ENCODE measurements around the gene KCNJ8.
"Not testable (repeated sequence)": the region's sequence is repeated elsewhere in the genome, so short reads cannot be mapped to it uniquely, and the experiment has no call there.

The KCNJ8 gene

DNA sequence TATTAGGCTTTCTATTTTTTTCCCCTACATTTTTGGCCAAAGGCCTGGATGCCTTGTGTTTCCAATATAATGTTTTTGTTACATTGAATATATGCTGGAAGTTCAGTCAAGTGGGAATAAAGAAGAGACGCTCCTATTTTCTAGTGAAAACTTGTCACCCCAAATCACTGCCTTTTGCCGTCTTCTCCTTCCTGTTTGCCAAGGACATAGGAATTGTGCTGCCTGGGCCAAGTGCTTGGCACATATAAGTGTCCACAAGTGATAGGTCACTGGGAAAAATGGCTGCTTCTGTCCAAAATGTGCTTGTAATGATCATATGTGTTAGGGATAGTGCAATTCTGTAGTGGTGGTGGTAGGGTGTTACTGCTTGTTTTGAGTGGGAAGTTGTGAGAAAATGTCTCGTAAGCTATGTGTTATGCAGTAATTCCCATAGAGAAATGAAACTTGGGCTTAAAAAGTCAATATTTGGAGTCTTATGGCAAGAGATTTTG is 11.6 kb upstream of the KCNJ8 start:
- DNase-seq (ENCODE audit: low read depth in 2 of 2, low spot score in 1 of 2) = no peak

DNA sequence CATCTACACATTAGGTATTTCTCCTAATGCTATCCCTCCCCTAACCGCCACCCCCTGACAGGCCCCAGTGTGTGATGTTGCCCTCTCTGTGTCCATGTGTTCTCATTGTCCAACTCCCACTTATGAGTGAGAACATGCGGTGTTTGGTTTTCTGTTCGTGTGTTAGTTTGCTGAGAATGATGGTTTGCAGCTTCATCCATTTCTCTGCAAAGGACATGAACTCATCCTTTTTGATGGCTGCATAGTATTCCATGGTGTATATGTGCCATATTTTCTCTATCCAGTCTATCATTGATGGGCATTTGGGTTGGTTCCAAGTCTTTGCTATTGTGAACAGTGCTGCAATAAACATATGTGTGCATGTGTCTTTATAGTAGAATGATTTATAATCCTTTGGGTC is 8.2 kb upstream of the KCNJ8 start:
- DNase-seq (ENCODE audit: low read depth in 2 of 2, low spot score in 1 of 2) = not testable (repeated sequence)

DNA sequence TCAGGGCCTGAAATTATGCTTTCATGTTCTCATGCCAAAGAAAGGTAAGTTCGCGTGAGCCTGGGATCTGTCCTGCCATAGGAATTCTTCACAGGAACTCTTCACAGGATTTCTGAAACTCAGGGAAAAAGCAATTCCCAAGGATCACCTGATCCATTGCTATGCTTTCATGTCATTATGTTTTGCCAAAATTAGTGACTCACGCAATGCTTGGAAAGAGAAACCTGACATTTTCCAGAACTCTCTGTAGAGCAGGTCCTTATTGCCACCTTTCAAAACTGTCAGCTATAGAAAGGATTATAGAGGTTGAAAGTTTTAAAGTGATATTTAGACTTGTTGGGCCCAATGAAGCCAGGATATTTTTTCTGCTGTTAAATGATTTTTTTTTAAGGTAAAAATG is 6.3 kb upstream of the KCNJ8 start:
- no peak for DNase-seq (ENCODE audit: low read depth in 2 of 2, low spot score in 1 of 2)

DNA sequence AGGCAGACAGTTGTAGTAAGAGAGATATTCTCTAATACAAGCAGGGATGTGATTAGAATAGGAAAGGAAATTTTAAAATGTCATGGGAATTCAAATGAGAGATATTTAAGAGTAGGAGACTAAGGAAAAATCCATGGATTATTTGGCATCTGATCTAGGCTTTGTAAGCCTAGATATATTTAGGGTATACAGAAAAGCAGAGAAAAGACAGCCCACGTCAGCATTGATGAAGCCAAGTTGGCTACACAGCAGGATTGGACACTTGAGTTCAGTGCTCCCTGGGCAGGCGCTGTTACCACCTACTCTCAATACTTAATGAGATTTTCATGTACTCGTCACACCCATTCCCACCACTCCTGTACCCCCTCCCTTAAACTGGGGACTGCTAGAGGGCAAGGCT is 1.7 kb upstream of the KCNJ8 start:
- DNase-seq (ENCODE audit: low read depth in 2 of 2, low spot score in 1 of 2) = no peak

DNA sequence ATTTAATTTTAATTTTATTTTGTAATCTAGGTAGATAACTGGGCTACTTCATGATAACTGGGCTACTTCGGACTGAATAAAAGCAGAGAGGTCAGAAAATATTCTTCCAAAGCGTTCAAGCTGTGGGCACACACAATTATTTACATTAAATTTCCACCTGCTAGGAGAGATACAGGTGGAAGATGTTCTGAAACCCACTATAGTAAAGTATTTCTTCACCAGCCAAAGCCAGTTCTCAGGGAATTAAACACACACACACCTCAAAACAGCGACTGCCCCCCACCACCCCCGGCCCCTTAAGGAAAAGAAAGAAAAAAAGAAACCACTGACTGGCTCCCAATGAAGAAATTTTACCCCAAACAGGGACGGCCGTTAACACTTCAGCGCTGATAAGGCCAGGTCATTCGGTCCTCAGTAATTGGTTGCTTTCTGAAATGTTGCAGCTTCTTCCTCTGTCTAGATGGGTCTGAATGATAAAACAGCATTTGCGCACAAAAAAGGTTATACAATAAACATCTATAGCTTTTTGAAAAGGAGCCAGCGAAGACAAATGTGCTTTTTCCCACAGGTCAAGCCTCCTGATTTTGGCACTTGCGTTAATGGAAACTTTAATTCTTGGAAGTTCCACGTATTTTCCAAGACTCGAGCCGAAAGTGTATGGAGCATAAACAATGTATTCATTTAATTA is 771 bp upstream of the KCNJ8 start:
- DNase-seq (ENCODE audit: low read depth in 2 of 2, low spot score in 1 of 2) = no peak

DNA sequence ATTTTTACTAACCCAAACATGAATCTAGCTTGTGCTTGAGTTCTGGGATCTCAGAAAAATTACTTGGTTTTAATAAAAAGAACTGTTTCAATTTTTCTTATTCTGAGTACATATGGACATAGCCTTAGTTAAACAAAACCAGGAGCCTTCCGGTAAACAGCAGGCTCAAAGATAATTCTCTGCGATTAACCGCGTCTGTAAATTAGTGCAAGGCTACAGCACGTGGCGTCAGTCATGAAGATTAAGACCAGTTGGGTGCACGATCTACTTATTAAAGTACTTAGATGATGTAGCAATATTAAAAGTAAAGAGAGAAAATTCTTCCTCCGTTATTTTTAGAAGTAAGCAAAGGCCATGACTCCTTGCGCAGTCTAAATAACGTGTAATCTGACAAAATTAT is 700 bp downstream of the KCNJ8 start:
- DNase-seq (ENCODE audit: low read depth in 2 of 2, low spot score in 1 of 2) = no peak

DNA sequence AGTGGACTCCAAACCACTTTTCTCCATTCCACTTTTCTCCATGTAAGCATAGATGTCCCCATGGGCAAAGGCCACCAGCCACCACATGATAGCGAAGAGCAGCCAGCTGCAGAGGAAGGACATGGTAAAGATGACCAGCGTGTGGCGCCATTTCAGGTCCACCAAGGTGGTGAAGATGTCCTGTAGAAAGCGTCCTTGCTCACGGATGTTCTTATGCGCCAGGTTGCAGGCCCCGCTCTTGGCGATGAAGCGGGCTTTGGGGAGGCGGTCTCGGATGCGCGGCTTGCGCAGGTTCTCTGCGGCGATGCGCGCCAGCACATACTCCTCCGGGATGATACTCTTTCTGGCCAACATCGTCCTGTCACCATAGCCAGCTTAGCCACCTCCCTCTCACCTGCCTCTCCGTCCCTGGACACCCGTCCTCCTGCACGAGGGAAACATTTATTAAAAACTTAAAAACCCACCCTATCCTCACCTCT is 1.2 kb downstream of the KCNJ8 start:
- DNase-seq (ENCODE audit: low read depth in 2 of 2, low spot score in 1 of 2) = no peak

DNA sequence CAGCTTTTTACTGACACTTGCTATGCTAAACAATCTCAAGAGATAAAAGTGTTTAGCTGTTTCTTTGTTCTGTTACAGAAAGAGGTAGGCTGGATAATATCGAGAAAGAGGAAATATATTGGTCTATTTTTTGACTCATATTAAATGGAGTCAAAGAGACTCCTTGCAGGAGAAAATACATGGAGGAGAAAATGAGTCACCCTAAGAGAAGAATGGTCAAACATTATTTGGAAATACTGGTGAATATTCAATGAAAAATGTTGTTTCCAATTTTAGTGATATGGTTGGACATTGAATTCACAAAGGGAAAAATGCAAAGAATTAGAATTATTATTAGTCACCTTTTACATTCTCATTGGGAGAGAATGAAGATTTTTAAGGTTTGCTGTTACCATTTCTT is 3.2 kb downstream of the KCNJ8 start:
- no peak for DNase-seq (ENCODE audit: low read depth in 2 of 2, low spot score in 1 of 2)

DNA sequence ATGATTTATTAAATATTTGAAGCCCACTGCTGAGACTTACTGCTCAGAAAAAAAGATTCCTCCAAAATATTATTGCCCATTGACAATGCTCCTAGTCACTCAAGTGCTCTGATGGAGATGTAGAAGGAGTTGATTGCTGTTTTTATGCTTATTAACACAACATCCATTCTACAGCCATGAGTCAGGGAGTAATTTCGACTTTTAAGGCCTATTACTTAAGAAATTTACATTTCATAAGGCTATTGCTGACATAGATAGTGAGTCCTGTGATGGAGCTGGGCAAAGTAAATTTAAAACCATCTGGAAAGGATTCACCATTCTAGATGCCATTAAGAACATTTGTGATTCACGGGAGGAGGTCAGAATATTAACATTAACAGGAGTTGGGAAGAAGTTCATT is 5.2 kb downstream of the KCNJ8 start:
- DNase-seq (ENCODE audit: low read depth in 2 of 2, low spot score in 1 of 2) = no peak

DNA sequence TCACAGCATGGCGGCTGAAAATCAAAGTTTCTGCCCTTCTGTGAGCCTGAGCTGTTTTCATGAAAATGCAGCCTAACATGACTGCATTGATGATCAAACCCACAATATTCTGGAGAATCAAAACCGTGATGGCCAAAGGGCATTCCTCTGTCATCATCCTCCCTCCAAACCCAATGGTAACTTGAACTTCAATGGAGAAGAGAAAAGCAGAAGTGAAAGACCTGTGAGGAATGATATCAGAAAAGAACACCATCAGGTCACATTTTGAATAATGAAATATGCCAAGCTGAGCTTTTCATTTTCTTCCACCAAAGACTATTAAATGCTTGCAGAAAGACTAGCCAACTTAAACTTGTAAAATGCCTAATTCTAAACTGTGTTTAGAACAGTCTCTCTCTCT is 8.1 kb downstream of the KCNJ8 start:
- no peak for DNase-seq (ENCODE audit: low read depth in 2 of 2, low spot score in 1 of 2)

DNA sequence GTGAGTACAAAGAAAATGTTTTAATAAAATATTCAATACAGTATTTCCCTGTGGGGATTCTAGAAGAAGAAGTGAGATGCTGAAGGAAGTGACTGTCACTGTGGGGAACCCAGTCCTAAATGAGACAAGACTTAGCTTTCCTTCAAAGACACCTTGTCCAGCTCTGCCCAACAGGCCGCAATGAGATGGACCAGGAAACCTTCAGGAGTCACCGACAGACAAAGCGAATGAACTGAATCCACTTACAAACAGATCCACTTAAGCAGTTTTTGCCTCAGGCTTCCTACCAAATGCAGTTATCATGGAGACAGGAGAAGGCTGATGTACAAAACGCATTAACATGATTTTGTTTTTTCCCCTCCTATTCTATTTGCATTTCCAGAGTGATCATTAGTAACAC is 9.6 kb downstream of the KCNJ8 start:
- DNase-seq (ENCODE audit: low read depth in 2 of 2, low spot score in 1 of 2) = no peak

DNA sequence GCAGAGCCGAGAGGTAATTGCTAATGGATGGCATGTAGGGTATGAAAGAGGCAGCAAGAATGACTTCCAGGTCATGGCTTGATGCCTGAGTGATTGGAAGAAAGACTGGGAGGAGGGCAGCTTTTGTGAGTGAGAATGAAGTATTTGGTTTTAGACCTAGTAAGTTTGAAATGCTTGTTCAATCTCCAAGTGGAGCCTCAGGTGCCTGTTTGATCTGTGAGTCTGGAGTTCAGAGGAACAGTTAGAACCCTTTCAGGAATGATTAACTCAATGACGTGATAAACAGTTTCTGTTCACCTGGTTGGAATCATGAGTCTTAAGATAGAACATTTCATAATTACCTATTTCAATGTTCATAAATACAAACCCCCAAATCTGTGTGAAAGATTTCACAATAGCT is 10.4 kb downstream of the KCNJ8 start:
- no peak for DNase-seq (ENCODE audit: low read depth in 2 of 2, low spot score in 1 of 2)

DNA sequence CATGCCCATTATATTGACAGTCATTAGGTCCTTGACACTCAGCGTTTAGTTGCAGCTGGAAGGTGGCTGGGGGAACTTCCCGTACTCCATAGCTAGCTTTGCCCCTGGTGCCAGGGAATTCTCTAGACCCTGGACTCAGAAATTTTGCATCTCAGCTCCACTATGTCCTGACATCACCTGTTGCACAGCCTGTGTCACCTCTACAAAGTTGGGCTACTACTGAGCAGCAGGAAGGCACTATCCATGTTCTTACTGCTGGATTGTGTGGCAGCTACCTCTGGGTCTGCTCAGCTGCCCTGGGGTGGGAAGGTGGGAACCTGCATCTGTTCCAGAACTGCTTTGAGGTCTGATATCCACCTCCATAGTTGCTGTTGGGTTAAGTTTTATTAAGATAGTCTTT is 11.0 kb downstream of the KCNJ8 start:
- DNase-seq (ENCODE audit: low read depth in 2 of 2, low spot score in 1 of 2) = no peak

DNA sequence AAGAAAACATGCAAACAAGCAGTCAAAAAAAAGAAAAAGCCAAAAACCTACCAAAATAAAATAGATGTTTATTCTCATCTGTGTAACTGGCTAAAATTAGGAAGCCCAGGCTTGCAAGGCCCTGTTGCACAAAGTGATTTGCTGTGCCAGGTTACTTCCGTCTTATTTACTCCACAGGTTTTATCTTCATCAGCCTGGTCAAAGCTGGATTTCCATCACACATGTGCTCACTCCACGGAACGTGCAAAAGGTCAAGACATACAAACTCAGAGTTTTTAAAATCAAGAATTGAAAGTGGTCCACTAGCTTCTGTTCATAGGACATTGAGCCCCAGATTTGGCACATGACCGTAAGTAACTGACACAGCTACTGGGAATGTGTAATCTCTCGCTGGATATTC is 14.8 kb downstream of the KCNJ8 start:
- DNase-seq (ENCODE audit: low read depth in 2 of 2, low spot score in 1 of 2) = no peak

DNA sequence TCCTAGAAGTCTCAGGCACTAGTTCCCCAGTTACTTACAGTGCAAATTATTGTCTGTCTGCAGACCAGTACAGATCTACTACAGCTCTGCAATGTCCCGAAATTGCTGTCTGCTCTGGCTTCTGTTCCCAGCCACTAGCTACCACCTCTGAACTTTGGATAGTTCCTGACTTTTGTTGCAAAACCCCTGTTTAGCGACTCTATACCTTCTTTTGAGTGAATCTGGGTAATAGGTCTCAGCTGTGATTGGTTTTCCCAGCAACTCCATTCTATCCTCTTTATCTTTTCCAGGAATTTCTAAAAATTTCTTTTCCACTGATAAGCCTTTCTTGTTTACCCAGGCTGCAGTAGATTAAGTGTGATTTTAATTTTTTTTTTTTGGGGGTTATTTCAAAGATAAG is 16.8 kb downstream of the KCNJ8 start:
- DNase-seq (ENCODE audit: low read depth in 2 of 2, low spot score in 1 of 2) = no peak

DNA sequence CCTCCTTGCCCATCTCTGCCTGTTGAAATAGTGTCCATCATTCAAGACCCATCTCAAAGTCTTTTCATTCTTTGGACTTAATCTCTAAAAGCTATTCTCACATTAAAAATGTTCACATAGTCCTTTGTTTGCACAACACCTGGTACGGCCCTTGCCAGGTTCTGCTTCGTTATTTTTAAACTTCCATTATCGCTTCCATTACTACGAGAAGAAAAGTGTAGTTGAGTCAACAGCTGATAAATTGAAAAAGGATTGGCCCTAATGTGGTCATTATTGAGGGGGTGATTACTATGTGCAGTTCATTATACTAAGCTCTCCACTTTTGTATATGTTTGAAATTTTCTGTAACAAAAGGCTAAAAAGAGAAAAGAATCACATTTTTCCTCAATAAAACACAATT is 17.8 kb downstream of the KCNJ8 start:
- DNase-seq (ENCODE audit: low read depth in 2 of 2, low spot score in 1 of 2) = no peak

DNA sequence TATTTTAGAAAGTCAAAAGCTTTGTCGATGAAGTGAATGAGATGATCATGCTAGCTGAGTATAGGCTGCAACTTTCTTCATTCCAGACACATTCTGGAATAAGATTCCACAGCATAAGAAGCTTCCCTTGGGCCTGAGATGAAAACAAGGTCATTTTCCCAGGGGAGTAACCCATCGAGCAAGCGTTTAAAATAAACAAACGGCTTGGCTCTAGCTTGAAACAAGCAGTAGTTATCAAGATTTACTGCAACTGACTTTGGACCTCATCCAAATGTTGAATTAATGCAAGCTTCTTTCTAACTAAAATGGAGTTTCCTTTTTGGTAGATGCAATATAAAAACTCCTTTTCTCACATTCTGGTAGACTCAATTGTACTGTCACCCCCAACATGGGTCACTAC is 23.0 kb downstream of the KCNJ8 start:
- DNase-seq (ENCODE audit: low read depth in 2 of 2, low spot score in 1 of 2) = no peak

DNA sequence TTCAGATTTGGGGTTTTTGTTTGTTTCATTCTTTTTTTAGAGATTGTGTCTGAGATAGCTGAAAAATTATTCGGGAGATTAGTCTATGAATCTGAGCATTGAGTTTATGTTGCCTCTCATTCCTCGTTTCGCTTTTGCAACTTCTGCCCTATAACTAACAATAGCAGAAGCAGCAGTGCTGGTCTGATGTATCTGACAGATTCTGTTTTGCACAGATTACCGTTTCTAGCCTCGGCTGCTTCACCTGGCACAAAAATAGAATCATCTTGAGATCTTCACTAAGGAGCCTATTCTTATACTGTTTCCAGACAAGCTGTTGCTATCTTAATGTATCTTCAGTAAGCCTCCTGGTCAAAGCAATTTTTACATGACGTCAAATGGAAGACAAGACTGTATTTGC is 29.2 kb downstream of the KCNJ8 start:
- no peak for DNase-seq (ENCODE audit: low read depth in 2 of 2, low spot score in 1 of 2)

DNA sequence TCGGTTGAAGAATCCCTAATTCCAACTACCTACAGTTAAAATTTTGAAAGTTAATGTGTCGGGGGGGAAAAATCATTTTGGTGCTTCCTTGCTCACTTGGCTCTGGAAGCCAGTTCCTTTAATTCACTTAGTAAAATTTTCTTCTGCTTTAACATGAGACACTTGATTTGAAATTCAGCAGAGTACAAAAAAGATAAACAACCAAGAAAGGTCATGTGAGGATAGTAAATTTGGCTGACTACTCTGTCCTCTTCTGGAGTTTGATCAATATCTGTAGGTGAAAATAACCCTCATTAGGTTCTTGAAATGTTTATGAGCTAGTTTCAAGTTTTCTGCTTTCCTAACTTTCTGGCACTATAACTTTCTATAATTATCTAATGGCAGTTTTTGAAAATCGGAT is 43.4 kb downstream of the KCNJ8 start:
- no peak for DNase-seq (ENCODE audit: low read depth in 2 of 2, low spot score in 1 of 2)

DNA sequence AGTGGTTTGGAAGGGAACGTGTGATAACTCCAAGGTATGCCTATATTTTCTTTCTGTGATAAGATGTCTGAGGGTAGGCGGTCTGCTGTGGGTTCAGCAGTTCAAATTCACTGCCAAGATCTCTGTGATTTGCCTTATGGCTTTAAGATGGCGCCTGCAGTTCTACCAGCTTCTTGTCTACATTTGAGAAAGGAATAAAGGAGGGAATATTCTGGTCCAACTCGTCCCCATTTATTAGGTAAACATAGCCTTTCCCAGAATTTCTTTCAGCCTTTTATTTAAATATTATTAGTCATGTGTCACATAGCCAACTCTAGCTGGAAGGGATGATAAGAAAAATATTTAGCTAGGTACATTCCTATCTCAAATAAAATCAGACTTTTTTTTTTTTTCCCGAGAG is 48.8 kb downstream of the KCNJ8 start:
- no peak for DNase-seq (ENCODE audit: low read depth in 2 of 2, low spot score in 1 of 2)

DNA sequence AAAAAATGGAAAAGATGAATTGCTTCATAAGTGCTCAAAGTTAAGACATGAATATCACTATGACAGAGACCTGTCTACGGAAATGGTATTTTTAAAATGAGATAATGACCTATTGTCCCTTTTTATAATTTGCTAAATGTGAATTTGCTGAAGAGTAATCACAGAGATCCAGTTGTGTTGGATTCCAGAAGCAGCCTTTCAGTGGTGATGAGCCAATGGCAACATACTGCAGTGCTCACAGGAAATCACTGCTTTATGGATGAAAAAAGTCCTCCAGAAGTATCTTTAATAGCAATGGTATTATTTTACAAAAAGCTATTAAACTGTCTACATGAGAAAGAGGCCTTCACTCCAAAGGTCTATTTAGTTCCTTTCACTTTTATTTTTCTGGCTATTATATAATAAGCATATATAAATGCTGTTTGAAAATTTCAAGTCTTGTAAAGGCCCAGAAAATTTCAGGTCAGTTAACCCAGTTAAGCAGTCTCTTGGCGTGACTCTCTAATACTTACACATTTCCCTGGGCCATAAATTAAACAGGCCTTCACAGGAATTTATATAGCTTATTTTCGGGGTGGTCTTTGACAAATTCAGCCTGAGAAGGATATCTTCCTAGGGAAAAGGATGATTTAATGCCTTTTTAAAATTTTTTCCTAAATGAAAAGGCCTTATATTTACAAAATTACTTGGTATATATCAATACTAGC is 55.4 kb downstream of the KCNJ8 start:
- DNase-seq (ENCODE audit: low read depth in 2 of 2, low spot score in 1 of 2) = no peak

DNA sequence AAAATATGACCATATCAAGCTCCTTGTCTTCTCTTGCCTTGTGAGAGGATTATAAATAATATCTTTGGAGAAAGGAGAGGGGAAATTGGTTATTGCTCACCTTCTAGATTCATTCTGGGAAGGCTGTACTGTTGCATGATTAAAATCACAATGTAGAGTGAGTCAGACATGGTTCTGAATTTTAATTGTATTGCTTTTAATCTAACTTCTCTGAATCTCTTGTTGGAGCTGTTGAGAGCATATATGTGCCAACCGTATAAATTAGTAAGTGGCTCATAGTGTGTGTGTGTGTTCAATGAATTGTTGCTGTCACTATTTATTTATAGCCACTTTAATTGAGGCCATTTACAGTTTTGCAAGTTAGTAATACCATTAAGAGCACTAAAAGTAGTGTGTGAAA is 56.1 kb downstream of the KCNJ8 start:
- DNase-seq (ENCODE audit: low read depth in 2 of 2, low spot score in 1 of 2) = no peak

DNA sequence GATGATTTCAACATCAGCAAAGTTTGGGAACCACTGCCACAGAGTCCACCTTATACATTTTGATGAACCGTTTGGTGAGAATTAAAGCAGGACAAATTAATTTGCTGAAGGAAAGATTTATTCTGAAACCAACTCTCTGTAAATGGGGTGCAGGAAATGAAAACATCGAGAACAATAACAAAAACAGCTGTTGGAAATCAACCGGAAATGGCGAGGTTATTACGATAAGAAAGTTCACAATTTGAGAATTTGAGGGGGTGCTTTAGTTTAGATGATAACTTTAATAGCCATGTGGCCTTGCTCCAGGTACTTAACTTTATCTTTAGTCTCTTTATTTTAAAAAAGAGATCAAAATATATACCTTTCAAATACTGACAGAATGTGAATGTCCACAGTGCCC is 56.7 kb downstream of the KCNJ8 start:
- DNase-seq (ENCODE audit: low read depth in 2 of 2, low spot score in 1 of 2) = no peak

All from stimulated activated CD8-positive, alpha-beta memory T cell treated with anti-CD3 and anti-CD28 coated beads, Interleukin-4, amount 100 ng/mL, for 1 hour (primary cell).